ENCODE data around the gene MYOF. TPM values are rescaled to one million over a fixed set of nuclear protein-coding genes. Genes with fewer than 3 reads are reported as not detected.

MYOF gene
- polyA plus RNA-seq, 1 experiment = 275 TPM

GRCh38 chr10:93370961-93371360, 111.2 kb downstream of the MYOF start:
- Histone ChIP-seq H3K27ac (ENCODE audit: low read depth, low read length) (no peak overlapping the region), H3K27me3 (ENCODE audit: control insufficient read depth, insufficient read depth, low read length) (no peaks in the 10 kb centered on the region), H3K9me3 (ENCODE audit: control insufficient read depth, insufficient read depth, low read length) (no peaks in the 10 kb centered on the region), H3K4me3 (ENCODE audit: low read depth, low read length) (no peak overlapping the region)
- ChIA-PET CTCF (interaction anchor here (1.5 to 3.2 kb wide), 5 partner anchors 13 to 291 kb away, joined by 4 to 35 read pairs (median 7); partner anchors contain the start of gene MYOF), POLR2A (interaction anchor here (0.7 kb wide), 1 partner anchor 46 kb away, joined by 3 read pairs; no protein-coding TSS in a partner anchor)
- TF ChIP-seq, protein P1, sequence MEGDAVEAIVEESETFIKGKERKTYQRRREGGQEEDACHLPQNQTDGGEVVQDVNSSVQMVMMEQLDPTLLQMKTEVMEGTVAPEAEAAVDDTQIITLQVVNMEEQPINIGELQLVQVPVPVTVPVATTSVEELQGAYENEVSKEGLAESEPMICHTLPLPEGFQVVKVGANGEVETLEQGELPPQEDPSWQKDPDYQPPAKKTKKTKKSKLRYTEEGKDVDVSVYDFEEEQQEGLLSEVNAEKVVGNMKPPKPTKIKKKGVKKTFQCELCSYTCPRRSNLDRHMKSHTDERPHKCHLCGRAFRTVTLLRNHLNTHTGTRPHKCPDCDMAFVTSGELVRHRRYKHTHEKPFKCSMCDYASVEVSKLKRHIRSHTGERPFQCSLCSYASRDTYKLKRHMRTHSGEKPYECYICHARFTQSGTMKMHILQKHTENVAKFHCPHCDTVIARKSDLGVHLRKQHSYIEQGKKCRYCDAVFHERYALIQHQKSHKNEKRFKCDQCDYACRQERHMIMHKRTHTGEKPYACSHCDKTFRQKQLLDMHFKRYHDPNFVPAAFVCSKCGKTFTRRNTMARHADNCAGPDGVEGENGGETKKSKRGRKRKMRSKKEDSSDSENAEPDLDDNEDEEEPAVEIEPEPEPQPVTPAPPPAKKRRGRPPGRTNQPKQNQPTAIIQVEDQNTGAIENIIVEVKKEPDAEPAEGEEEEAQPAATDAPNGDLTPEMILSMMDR (IDR thresholded peaks at IDR 0.05; ENCODE audit: low read depth, low read length) = no peak
- no peak for DNase-seq (ENCODE audit: low read depth, low spot score)

- no peaks in the 10 kb centered on the region for H3K9me3 ChIP-seq (ENCODE audit: control insufficient read depth, insufficient read depth, low read length)
- TF ChIP-seq, protein P1 (IDR thresholded peaks at IDR 0.05; ENCODE audit: low read depth, low read length) = no peak
- no peak overlapping the region for H3K4me3 ChIP-seq (ENCODE audit: low read depth, low read length)
- H3K27ac ChIP-seq (ENCODE audit: low read depth, low read length) = no peak overlapping the region
- ChIA-PET CTCF (interaction anchor here (1.7 to 3.8 kb wide), 4 partner anchors 11 to 142 kb away, joined by 11 to 45 read pairs (median 19); partner anchors contain the start of gene MYOF), POLR2A (no interaction called here)
- no peaks in the 10 kb centered on the region for H3K27me3 ChIP-seq (ENCODE audit: control insufficient read depth, insufficient read depth, low read length)
- no peak for DNase-seq (ENCODE audit: low read depth, low spot score)
These were observed 112.5 kb downstream of the MYOF start for GRCh38 chr10:93369588-93370164.

DNA sequence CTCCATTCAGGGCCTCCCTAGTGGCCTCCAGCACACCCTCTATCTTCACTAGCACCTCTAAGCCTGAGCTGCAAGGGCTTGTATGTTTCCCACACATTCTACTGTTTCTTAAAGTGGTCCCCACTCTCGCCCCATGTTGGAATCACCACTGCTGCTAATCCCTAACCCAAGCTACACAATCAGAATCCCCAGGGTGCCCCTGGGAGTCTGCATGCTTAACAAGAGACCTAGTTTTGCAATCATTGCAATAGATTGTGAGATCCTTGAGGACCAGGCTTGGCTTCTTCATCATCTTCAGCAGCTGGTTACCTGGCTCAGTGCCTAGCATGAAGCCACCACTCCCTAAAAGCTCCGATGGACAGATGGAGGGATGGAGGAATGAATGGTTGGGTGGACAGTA, 113.9 kb downstream of the MYOF start:
- H3K27ac ChIP-seq (ENCODE audit: low read depth, low read length) = no peak overlapping the region
- CTCF ChIA-PET = interaction anchor here (0.6 to 3.8 kb wide), 9 partner anchors 8 to 314 kb away, joined by 3 to 45 read pairs (median 10); partner anchors contain the start of gene MYOF
- TF ChIP-seq, protein P1 (IDR thresholded peaks at IDR 0.05; ENCODE audit: low read depth, low read length) = no peak
- POLR2A ChIA-PET = interaction anchor here (0.7 kb wide), 1 partner anchor 106 kb away, joined by 6 read pairs; no protein-coding TSS in a partner anchor
- no peak overlapping the region for H3K4me3 ChIP-seq (ENCODE audit: low read depth, low read length)
- DNase-seq (ENCODE audit: low read depth, low spot score) = no peak
- H3K9me3 ChIP-seq (ENCODE audit: control insufficient read depth, insufficient read depth, low read length) = no peaks in the 10 kb centered on the region
- no peaks in the 10 kb centered on the region for H3K27me3 ChIP-seq (ENCODE audit: control insufficient read depth, insufficient read depth, low read length)

DNA sequence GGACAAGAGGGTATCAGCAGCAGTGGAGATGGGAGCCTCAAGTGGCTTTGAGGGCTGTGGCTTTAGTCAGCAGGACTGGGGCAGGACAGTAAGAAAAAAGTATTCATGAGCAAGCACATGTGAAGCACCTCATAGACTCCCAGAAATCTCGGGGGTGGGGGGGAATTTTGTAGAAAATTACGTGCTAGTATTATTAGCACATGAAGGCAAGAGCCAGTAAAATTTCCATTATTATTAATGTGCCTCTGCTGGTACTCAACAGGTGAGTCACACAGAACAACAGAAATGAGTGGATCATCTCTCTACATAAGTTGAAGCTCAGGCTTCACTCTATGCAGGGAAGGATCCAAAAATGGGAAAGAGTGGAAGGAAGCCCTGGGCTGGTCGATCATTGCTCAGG, 114.5 kb downstream of the MYOF start:
- H3K9me3 ChIP-seq (ENCODE audit: control insufficient read depth, insufficient read depth, low read length) = no peaks in the 10 kb centered on the region
- CTCF ChIA-PET = interaction anchor here (1.1 to 3.8 kb wide), 6 partner anchors 9 to 144 kb away, joined by 3 to 45 read pairs (median 11); partner anchors contain the start of gene MYOF
- H3K27me3 ChIP-seq (ENCODE audit: control insufficient read depth, insufficient read depth, low read length) = no peaks in the 10 kb centered on the region
- no peak overlapping the region for H3K4me3 ChIP-seq (ENCODE audit: low read depth, low read length)
- no peak overlapping the region for H3K27ac ChIP-seq (ENCODE audit: low read depth, low read length)
- TF ChIP-seq, protein P1 (IDR thresholded peaks at IDR 0.05; ENCODE audit: low read depth, low read length) = no peak
- DNase-seq (ENCODE audit: low read depth, low spot score) = no peak
- POLR2A ChIA-PET = no interaction called here

DNA sequence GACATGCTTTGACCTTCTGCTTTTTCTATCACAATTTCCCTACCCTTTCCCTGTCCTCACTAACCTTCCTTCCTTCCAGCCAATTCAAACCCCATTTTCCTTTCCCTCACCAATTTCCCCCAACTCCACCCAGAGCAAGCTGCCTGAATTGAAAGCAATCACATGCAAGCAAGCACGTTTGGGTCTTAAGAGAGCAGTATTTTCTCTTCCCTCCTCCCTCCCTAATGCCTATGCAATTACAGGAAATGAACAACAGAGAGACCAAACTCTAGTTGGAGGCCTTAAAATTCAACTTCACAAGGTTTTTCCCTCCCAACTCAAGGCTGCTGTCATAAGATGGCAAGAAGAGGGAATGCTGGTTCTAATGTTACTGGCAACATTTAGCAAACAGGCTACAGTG, 117.2 kb downstream of the MYOF start:
- Histone ChIP-seq H3K27me3 (ENCODE audit: control insufficient read depth, insufficient read depth, low read length) (no peaks in the 10 kb centered on the region), H3K9me3 (ENCODE audit: control insufficient read depth, insufficient read depth, low read length) (no peaks in the 10 kb centered on the region), H3K27ac (ENCODE audit: low read depth, low read length) (no peak overlapping the region), H3K4me3 (ENCODE audit: low read depth, low read length) (no peak overlapping the region)
- TF ChIP-seq, protein P1 (IDR thresholded peaks at IDR 0.05; ENCODE audit: low read depth, low read length) = no peak
- POLR2A ChIA-PET = no interaction called here
- CTCF ChIA-PET = interaction anchor here (1.6 kb wide), 2 partner anchors 11 to 13 kb away, joined by 5 to 8 read pairs; no protein-coding TSS in a partner anchor
- no peak for DNase-seq (ENCODE audit: low read depth, low spot score)

Data from AG04450 (cell line).